HepG2 (cell line): ENCODE measurements around the gene CCL2. TPM values are rescaled to one million over a fixed set of nuclear protein-coding genes. Genes with fewer than 3 reads are reported as not detected.

Experiments
- ATAC-seq: fragments of 200-7000 bp; cut with Tn5 transposase; 3 replicates; pipeline ENCODE4 v1.9.1; 2020; ENCODE audit warnings: mild to moderate bottlenecking, moderate library complexity
- BruUV-seq: library from RNA; stranded (reverse); fragments of 400-500 nt; replicated peaks from 2 replicates; lab custom pipeline; 2021; lab: Mats Ljungman, UMichigan
- CTCF ChIA-PET: fragments of 300-600 bp; formaldehyde crosslinking; extraction: SDS; loops from one replicate; lab custom pipeline; 2021; ENCODE audit warnings: low total read pairs, inconsistent platforms, low intra/inter-chr PET ratio; lab: Yijun Ruan, JAX
- POLR2A ChIA-PET: fragments of 350-600 bp; sonication (Branson Sonifier 250); formaldehyde crosslinking; loops from one replicate; lab custom pipeline; 2020; ENCODE audit warnings: antibody characterized with exemption, inconsistent platforms; lab: Yijun Ruan, JAX
- DNase-seq: peaks from one replicate; pipeline ENCODE4 v3.0.0-alpha.2; 2015; ENCODE audit warnings: low spot score
- FAIRE-seq: peaks from 3 replicates; lab custom pipeline; 2011; peaks lifted over from hg19 to GRCh38; lab: Jason Lieb, UNC
- H2AFZ ChIP-seq: one replicate; pipeline ENCODE4 v1.6.1; 2011; ENCODE audit warnings: low read length, inconsistent platforms
- H3K27ac ChIP-seq: fragments of 300-600 bp; 3 replicates; pipeline ENCODE4 v1.8.0; 2011; ENCODE audit warnings: mixed run types, mild to moderate bottlenecking, mixed read lengths, low read length, inconsistent platforms; ENCODE audit not compliant: insufficient read depth; ENCODE audit errors: extremely low read length
- H3K27me3 ChIP-seq, 2 experiments: fragments of 200-600 bp in 1 of 2; 2 replicates in 1 of 2; 3 replicates in 1 of 2; pipeline versions ENCODE4 v1.6.0 to v1.8.0; 2011; ENCODE audit warnings: low read length in 2 of 2, mild to moderate bottlenecking in 2 of 2, moderate library complexity in 2 of 2, inconsistent platforms in 1 of 2; ENCODE audit not compliant: insufficient read depth in 2 of 2, control insufficient read depth in 1 of 2
- H3K36me3 ChIP-seq, 2 experiments: fragments of 200-600 bp in 1 of 2; replicated peaks in 1 of 2; 2 replicates in 1 of 2; 3 replicates in 1 of 2; pipeline versions ENCODE4 v1.5.1 to v1.8.0; 2011; ENCODE audit warnings: low read length in 2 of 2, inconsistent platforms in 1 of 2; ENCODE audit not compliant: insufficient read depth in 2 of 2, control insufficient read depth in 1 of 2
- H3K4me1 ChIP-seq: 2 replicates; pipeline ENCODE4 v1.5.1; 2012; ENCODE audit warnings: low read length, inconsistent platforms; ENCODE audit not compliant: insufficient read depth
- H3K4me2 ChIP-seq: 2 replicates; pipeline ENCODE4 v1.6.0; 2011; ENCODE audit warnings: low read depth, low read length, inconsistent platforms
- H3K4me3 ChIP-seq, 3 experiments: fragments of 200-600 bp in 1 of 3; sonication (generic), shearing (Covaris generic) in 1 of 3; replicated peaks in 1 of 3; 2 replicates each; pipeline ENCODE4 v1.5.1; 2011 to 2016; ENCODE audit warnings: low read length in 3 of 3, inconsistent platforms in 2 of 3, low read depth in 2 of 3, mild to moderate bottlenecking in 2 of 3, control low read depth in 1 of 3, mixed read lengths in 1 of 3; ENCODE audit not compliant: insufficient read depth in 1 of 3
- H3K79me2 ChIP-seq: one replicate; pipeline ENCODE4 v1.6.1; 2011; ENCODE audit warnings: low read length, inconsistent platforms; ENCODE audit not compliant: insufficient read depth
- H3K9ac ChIP-seq: 2 replicates; pipeline ENCODE4 v1.6.0; 2011; ENCODE audit warnings: mild to moderate bottlenecking, low read depth, low read length, inconsistent platforms; ENCODE audit not compliant: insufficient read depth
- H3K9me3 ChIP-seq: 2 replicates; pipeline ENCODE4 v1.5.1; 2012; ENCODE audit warnings: mild to moderate bottlenecking, low read length
- H4K20me1 ChIP-seq: 2 replicates; pipeline ENCODE4 v1.6.0; 2011; ENCODE audit warnings: inconsistent platforms, mild to moderate bottlenecking, low read length, moderate library complexity; ENCODE audit not compliant: insufficient read depth
- ATF2 ChIP-seq: sonication (generic); formaldehyde crosslinking; IDR thresholded peaks from 2 replicates; pipeline ENCODE4 v1.4.0; 2020; ENCODE audit warnings: missing genetic modification reagents
- BCLAF1 ChIP-seq: fragments of 450-650 bp; IDR thresholded peaks from 2 replicates; pipeline ENCODE4 v1.6.1; 2017; ENCODE audit warnings: mild to moderate bottlenecking
- CREB3 ChIP-seq: sonication (generic); formaldehyde crosslinking; IDR thresholded peaks from 2 replicates; pipeline ENCODE4 v1.5.0; 2020; ENCODE audit warnings: missing genetic modification reagents
- GLI4 ChIP-seq: sonication (generic); formaldehyde crosslinking; IDR thresholded peaks from 2 replicates; pipeline ENCODE4 v1.5.1; 2020; ENCODE audit warnings: missing genetic modification reagents, mild to moderate bottlenecking, moderate library complexity, borderline replicate concordance
- GTF2F1 ChIP-seq: fragments of 150-350 bp; IDR thresholded peaks from 2 replicates; pipeline ENCODE4 v1.6.1; 2014; ENCODE audit warnings: low read length
- HDAC1 ChIP-seq: sonication (generic); formaldehyde crosslinking; IDR thresholded peaks from 2 replicates; pipeline ENCODE4 v1.5.1; 2020; ENCODE audit warnings: mild to moderate bottlenecking, missing genetic modification reagents
- HDAC2 ChIP-seq: sonication (generic); formaldehyde crosslinking; IDR thresholded peaks from 2 replicates; pipeline ENCODE4 v1.4.0; 2020; ENCODE audit warnings: missing genetic modification reagents
- NCOA2 ChIP-seq: sonication (generic); formaldehyde crosslinking; IDR thresholded peaks from 2 replicates; pipeline ENCODE4 v1.8.0; 2022; ENCODE audit warnings: inconsistent platforms
- TGIF2 ChIP-seq: IDR thresholded peaks from 2 replicates; pipeline ENCODE4 v1.6.1; 2016; ENCODE audit warnings: control low read depth, missing compliant biosample characterization
- ZBTB46 ChIP-seq: sonication (generic); formaldehyde crosslinking; IDR thresholded peaks from 2 replicates; pipeline ENCODE4 v1.4.0; 2020; ENCODE audit warnings: mild to moderate bottlenecking, missing genetic modification reagents, borderline replicate concordance
- ZNF160 ChIP-seq: sonication (generic); formaldehyde crosslinking; IDR thresholded peaks from 2 replicates; pipeline ENCODE4 v1.8.0; 2022; ENCODE audit warnings: mild to moderate bottlenecking, inconsistent platforms, missing genetic modification reagents
- ZNF281 ChIP-seq: sonication (generic); formaldehyde crosslinking; IDR thresholded peaks from 2 replicates; pipeline ENCODE4 v1.4.0; 2020; ENCODE audit warnings: missing genetic modification reagents, borderline replicate concordance
- ZNF292 ChIP-seq: sonication (generic); formaldehyde crosslinking; IDR thresholded peaks from 2 replicates; pipeline ENCODE4 v1.8.1; 2022; ENCODE audit warnings: mild to moderate bottlenecking, low read depth, missing genetic modification reagents, borderline replicate concordance
- ZNF784 ChIP-seq: sonication (generic); formaldehyde crosslinking; IDR thresholded peaks from 2 replicates; pipeline ENCODE4 v1.5.1; 2020; ENCODE audit warnings: missing genetic modification reagents, mild to moderate bottlenecking, borderline replicate concordance
- WGBS: methylation state at CpG from one replicate; pipeline ENCODE4 v1.1.6; 2017; ENCODE audit warnings: low lambda C conversion rate; 5-methylcytosine and 5-hydroxymethylcytosine counted together
- in situ Hi-C: cut with HindIII; loops from 2 replicates; pipeline ENCODE4 v1.10.0; 2017; ENCODE audit warnings: low pct_unique_long_range_greater_than_20kb; ENCODE audit not compliant: extremely low pct_ligation_motif_present
- intact Hi-C: fragments of 100-400 bp; cut with micrococcal nuclease; formaldehyde crosslinking; loops from one replicate; pipeline ENCODE4 v1.10.0; 2022; ENCODE audit not compliant: unreplicated experiment
- polyA plus RNA-seq, 8 experiments: library from polyadenylated mRNA; depleted of rRNA in 3 of 8; stranded (reverse) in 7 of 8; unstranded in 1 of 8; fragments of >200 nt; fragmentation: Illumina TruSeq in 4 of 8; extraction: Trizol in 4 of 8; gene quantifications; 2 replicates each; pipeline versions ENCODE4 v1.2.1 to v1.2.3, GENCODE V29; 2011 to 2016; ENCODE audit warnings: low read depth in 4 of 8, missing spikeins in 1 of 8, mixed read lengths in 1 of 8; ENCODE audit not compliant: insufficient read depth in 1 of 8
- total RNA-seq, 5 experiments: library from RNA; depleted of rRNA; stranded (reverse); fragments of >200 nt; fragmentation: Illumina TruSeq; extraction: Trizol; gene quantifications; 2 replicates each; pipeline ENCODE4 v1.2.3, GENCODE V29; 2016; ENCODE audit warnings: low read depth in 1 of 5

CCL2 gene
- total and polyA plus RNA-seq, 2 of the 13 experiments (the other 11 are each of a cell fraction or from before 2014, with no cell fraction given), result not detected

GRCh38 chr17:34221411-34221810, 33.7 kb upstream of the CCL2 start:
- DNase-seq, result no peak
- Histone ChIP-seq H3K4me2 (no peak overlapping the region), H3K79me2 (no peaks in the 10 kb centered on the region), H3K9ac (no peak overlapping the region), H4K20me1 (no peaks in the 10 kb centered on the region), H3K27ac (no peak overlapping the region), H3K4me1 (no peaks in the 10 kb centered on the region), H3K4me3 (no peak overlapping the region), H3K36me3 (no peaks in the 10 kb centered on the region), H3K27me3 (no peaks in the 10 kb centered on the region; a peak in 1 of 5 replicates), H2AFZ (no peak overlapping the region), H3K9me3 (peaks cover 33% of the 10 kb centered on the region)
- intact Hi-C loops, result no loop called here
- POLR2A ChIA-PET, result no interaction called here
- no TSS peak for BruUV-seq
- in situ Hi-C loops, result no loop called here
- FAIRE-seq, result no peak
- no peak for ATAC-seq
- 19% methylated on average over 4 of the region's 4 CpGs for WGBS
- CTCF ChIA-PET, result no interaction called here
- TF ChIP-seq ZNF784 (CRISPR knock-in tag), result no peak
- TF ChIP-seq ZNF292 (CRISPR knock-in tag), result no peak
- TF ChIP-seq ATF2 (CRISPR knock-in tag), result no peak
- no peak for TF ChIP-seq GLI4 (CRISPR knock-in tag)
- no peak for TF ChIP-seq NCOA2
- TF ChIP-seq GTF2F1, result no peak
- TF ChIP-seq HDAC2, result no peak
- TF ChIP-seq CREB3 (CRISPR knock-in tag), result no peak
- TF ChIP-seq HDAC1 (CRISPR knock-in tag), result no peak
- TF ChIP-seq ZNF281 (CRISPR knock-in tag), result no peak
- no peak for TF ChIP-seq ZBTB46 (CRISPR knock-in tag)
- TF ChIP-seq ZNF160 (CRISPR knock-in tag), result no peak
- TF ChIP-seq BCLAF1, result no peak
- TF ChIP-seq TGIF2 (CRISPR knock-in tag), result no peak
